A673 (cell line): ENCODE results near the gene RGS7.

ENCODE experiments used
- CTCF ChIP-seq: fragments of 300-800, 200-600 bp; sonication (generic); conservative IDR thresholded peaks from 2 replicates; pipeline ENCODE4 v1.5.1; 2017; ENCODE audit warnings: low read depth, mild to moderate bottlenecking, antibody characterized with exemption, low read length, moderate library complexity, mixed read lengths
- EZH2 ChIP-seq: fragments of 200-600 bp; sonication (generic); IDR thresholded peaks from 2 replicates; pipeline ENCODE4 v1.6.1; 2017; ENCODE audit warnings: borderline replicate concordance, low read depth, mild to moderate bottlenecking, mixed read lengths, antibody characterized with exemption, low read length; ENCODE audit not compliant: poor library complexity, severe bottlenecking

- TF ChIP-seq EZH2: no peak
- TF ChIP-seq CTCF: no peak
These were observed 358.5 kb downstream of the RGS7 start for GRCh38 chr1:240998441-240999015.
